ENCODE measurements around the gene USP4.

- TF ChIP-seq CTCF (IDR thresholded peaks at IDR 0.05; ENCODE audit: insufficient read depth, low read length) (no peak), POLR2AphosphoS5 (IDR thresholded peaks at IDR 0.05; ENCODE audit: low read depth) (no peak), REST (IDR thresholded peaks at IDR 0.05; ENCODE audit: insufficient replicate concordance, low read depth) (no peak), GABPA (IDR thresholded peaks at IDR 0.05; ENCODE audit: low read depth) (no peak), SPI1 (IDR thresholded peaks at IDR 0.05; ENCODE audit: borderline replicate concordance, low read depth) (no peak)
Observed at GRCh38 chr3:49385617-49386016, 45.8 kb upstream of the USP4 start.

Measured in HL-60 (cell line).